Measurements from ENCODE around the gene GGT6.

- TF ChIP-seq POLR2A (IDR thresholded peaks at IDR 0.05) (no peak), CTCF (IDR thresholded peaks at IDR 0.05) (no peak), POLR2AphosphoS5 (IDR thresholded peaks at IDR 0.05; ENCODE audit: insufficient read depth in 1 of 2, low read depth in 1 of 2) (no peak)
Observed at GRCh38 chr17:4525691-4526397, 34.5 kb downstream of the GGT6 start.
